Measurements from ENCODE around the gene PRSS12.
A peak's percentile ranks its signal among the peaks of the same experiment; 100 is the strongest.
"Not testable (repeated sequence)": the region's sequence is repeated elsewhere in the genome, so short reads cannot be mapped to it uniquely, and the experiment has no call there.

PRSS12 gene
- long read RNA-seq, result 0 reads

DNA sequence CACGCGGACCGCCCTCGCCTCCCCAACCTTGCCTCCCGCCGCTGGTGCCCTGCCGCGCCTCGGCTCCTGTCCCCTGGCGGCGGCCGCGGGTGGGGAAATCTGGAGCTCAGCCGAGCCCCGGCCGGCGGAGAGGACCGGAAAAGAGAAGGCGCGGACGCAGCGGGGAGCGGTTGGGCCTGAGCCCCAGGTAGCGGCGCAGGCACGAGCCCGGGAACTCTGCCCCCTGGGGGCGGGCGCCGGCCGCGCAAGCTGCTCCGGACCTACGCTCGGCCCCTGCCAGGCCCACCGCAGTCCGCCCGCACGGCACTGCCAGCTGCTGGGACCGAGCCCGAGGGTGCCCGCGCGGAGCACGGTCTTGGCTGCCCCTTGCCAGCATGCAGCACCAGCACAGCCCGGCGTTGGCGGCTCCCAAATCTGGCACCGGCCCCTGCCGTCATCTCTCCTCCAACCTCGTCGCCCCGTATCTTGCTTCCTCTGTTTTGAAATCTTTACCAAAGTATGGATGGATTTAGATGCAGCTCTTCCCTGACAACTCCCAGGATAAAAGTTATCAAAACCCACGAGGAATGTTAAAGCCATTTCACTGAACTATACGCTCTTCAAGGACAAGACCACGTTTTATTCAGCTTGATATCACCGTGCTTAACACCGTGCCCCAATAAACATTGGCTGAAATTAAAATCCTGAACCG is at the start of gene PRSS12:
PRSS12 (minus strand) TSS at position 161 of the 691 bp plus-strand sequence. CDS start 283 bp downstream, outside the sequence.
- Histone ChIP-seq H3K27ac (replicated peaks) (no peak within 1 kb of the TSS), H3K4me3 (replicated peaks; ENCODE audit: insufficient read depth, low read length) (peak within 1 kb of the TSS; percentile 42), H3K27me3 (ENCODE audit: insufficient read depth, poor library complexity, severe bottlenecking) (no peaks in the 10 kb centered on the region)
- DNase-seq (ENCODE audit: low read depth in 1 of 2, low spot score in 1 of 2), result peak; percentile 27 to 77
- TF ChIP-seq POLR2AphosphoS5 (IDR thresholded peaks at IDR 0.05; ENCODE audit: low read depth) (no peak), CTCF (IDR thresholded peaks at IDR 0.05; ENCODE audit: insufficient read depth, low read length) (peak; percentile 69)

DNA sequence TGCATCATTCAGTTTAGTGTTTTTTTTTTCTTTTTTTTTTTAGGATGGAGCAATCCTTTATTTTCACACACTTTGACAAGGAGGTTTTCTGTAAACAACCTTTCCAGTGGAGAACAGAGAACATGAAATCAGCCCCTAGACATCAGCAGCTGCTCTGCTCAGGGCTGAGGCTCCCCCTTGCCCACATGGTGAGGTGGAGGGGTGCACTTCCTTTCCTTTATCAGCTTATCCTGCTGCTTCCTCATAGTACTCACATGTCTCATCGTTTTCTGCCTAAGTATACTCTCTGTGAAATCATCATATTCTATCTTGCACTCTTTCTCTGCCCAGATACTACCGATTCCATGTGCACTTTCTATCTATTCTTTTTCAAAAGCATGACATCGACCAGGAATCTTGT is 47.6 kb upstream of the PRSS12 start:
- TF ChIP-seq POLR2AphosphoS5 (IDR thresholded peaks at IDR 0.05; ENCODE audit: low read depth) (peak; percentile 75), GABPA (IDR thresholded peaks at IDR 0.05; ENCODE audit: low read depth) (no peak), CTCF (IDR thresholded peaks at IDR 0.05; ENCODE audit: insufficient read depth, low read length) (no peak), SPI1 (IDR thresholded peaks at IDR 0.05; ENCODE audit: borderline replicate concordance, low read depth) (peak; percentile 86)
- TF ChIP-seq, protein P1, sequence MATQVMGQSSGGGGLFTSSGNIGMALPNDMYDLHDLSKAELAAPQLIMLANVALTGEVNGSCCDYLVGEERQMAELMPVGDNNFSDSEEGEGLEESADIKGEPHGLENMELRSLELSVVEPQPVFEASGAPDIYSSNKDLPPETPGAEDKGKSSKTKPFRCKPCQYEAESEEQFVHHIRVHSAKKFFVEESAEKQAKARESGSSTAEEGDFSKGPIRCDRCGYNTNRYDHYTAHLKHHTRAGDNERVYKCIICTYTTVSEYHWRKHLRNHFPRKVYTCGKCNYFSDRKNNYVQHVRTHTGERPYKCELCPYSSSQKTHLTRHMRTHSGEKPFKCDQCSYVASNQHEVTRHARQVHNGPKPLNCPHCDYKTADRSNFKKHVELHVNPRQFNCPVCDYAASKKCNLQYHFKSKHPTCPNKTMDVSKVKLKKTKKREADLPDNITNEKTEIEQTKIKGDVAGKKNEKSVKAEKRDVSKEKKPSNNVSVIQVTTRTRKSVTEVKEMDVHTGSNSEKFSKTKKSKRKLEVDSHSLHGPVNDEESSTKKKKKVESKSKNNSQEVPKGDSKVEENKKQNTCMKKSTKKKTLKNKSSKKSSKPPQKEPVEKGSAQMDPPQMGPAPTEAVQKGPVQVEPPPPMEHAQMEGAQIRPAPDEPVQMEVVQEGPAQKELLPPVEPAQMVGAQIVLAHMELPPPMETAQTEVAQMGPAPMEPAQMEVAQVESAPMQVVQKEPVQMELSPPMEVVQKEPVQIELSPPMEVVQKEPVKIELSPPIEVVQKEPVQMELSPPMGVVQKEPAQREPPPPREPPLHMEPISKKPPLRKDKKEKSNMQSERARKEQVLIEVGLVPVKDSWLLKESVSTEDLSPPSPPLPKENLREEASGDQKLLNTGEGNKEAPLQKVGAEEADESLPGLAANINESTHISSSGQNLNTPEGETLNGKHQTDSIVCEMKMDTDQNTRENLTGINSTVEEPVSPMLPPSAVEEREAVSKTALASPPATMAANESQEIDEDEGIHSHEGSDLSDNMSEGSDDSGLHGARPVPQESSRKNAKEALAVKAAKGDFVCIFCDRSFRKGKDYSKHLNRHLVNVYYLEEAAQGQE (IDR thresholded peaks at IDR 0.05; ENCODE audit: insufficient replicate concordance, low read depth), result no peak
- H3K27me3 ChIP-seq (ENCODE audit: insufficient read depth, poor library complexity, severe bottlenecking), result no peaks in the 10 kb centered on the region
- H3K4me3 ChIP-seq (replicated peaks; ENCODE audit: insufficient read depth, low read length), result no peak overlapping the region
- H3K27ac ChIP-seq (replicated peaks), result no peak overlapping the region
- DNase-seq (ENCODE audit: low read depth in 1 of 2, low spot score in 1 of 2), result peak in 1 of 2 experiments; percentile 58

GRCh38 chr4:118399883-118400282 is 47.1 kb upstream of the PRSS12 start:
- H3K27me3 ChIP-seq (ENCODE audit: insufficient read depth, poor library complexity, severe bottlenecking); H3K4me3 ChIP-seq (replicated peaks; ENCODE audit: insufficient read depth, low read length); H3K27ac ChIP-seq (replicated peaks); DNase-seq (ENCODE audit: low read depth in 1 of 2, low spot score in 1 of 2): not testable (repeated sequence)

DNA sequence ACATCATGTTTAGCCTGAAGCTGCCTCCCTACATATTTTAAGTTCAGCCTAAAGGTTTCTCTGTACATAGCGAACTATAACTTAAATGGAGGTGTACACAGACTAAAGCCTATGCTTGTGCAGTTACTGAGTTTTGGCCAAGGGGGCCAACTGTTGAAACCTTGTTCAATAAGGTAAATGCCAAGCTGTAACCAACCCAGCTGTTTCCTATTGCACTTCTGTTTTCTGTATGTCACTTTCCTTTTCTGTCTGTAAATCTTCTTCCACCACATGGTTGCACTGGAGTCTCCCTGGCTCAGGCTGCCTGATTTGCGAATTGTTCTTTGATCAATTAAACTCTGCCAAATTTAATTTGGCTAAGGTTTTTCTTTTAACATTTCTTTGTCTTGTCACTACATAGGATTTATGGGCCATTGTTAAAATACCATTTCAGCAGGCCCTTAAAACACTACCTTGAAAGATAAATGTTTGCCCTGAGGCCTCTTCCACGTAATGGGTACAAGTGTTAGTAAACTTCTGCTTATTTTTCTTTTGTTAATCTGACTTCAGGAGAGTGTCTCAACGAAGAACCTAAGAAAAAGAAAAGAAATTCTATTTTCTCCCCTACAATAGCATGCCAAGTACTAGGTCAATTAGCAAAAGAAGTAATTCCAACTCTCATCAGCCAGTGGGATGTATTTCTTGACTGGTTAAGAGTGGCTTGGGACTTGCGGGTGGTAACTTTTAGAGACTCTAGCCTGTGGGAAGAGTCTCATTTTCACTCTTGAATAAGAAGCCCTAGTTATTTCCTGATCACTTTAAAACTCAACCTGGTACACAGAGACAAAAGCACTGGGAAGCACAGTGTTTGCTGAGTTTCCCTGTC is 45.7 kb upstream of the PRSS12 start:
- no peak for TF ChIP-seq GABPA (IDR thresholded peaks at IDR 0.05; ENCODE audit: low read depth)
- peak; percentile 79; the same call in 1 of the 2 replicates for TF ChIP-seq POLR2AphosphoS5 (IDR thresholded peaks at IDR 0.05; ENCODE audit: low read depth)
- TF ChIP-seq, protein P1 (IDR thresholded peaks at IDR 0.05; ENCODE audit: insufficient replicate concordance, low read depth), result no peak
- TF ChIP-seq SPI1 (IDR thresholded peaks at IDR 0.05; ENCODE audit: borderline replicate concordance, low read depth), result peak; percentile 93
- Histone ChIP-seq H3K27ac (replicated peaks) (0 out of 2 replicates have a peak overlapping the region, but pooled peaks have one; percentile 12), H3K27me3 (ENCODE audit: insufficient read depth, poor library complexity, severe bottlenecking) (no peaks in the 10 kb centered on the region), H3K4me3 (replicated peaks; ENCODE audit: insufficient read depth, low read length) (no peak overlapping the region)
- DNase-seq (ENCODE audit: low read depth in 1 of 2, low spot score in 1 of 2), result peak in 1 of 2 experiments; percentile 69
